ENCODE data around the gene B4GALT2.

DNA sequence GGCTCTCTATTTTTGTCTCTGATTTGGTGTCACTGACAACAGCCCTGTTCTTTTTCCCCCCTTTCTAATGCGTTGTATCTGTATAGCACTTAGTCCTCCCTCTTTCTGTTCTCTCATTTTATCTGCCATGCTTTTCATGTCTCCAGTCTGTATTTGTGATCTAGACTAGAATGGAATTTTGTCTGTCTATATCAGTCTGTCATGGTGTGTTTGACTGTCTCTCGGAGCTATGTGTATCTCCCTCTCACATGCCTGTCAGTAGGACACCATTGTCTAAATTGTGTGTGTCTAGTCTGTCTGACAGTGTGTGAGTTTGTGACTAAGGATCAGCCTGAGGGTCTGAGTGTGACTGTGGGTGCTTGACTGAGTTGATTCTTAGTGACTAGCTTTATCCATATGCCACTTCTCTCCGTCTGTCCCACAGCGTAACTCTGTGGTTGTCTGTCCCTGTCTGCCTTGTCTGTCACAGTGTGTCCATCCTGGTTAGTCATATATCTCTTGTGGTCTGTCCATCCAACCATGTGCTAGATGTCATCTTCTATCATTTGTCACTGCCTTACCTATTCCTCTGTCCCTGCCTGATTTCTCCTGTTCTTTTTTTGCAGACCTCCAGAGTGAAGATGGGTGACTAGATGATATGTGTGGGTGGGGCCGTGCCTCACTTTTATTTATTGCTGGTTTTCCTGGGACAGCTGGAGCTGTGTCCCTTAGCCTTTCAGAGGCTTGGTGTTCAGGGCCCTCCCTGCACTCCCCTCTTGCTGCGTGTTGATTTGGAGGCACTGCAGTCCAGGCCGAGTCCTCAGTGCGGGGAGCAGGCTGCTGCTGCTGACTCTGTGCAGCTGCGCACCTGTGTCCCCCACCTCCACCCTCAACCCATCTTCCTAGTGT is 1.4 kb upstream of the B4GALT2 start:
- no peak for TF ChIP-seq EZH2 (IDR thresholded peaks at IDR 0.05; ENCODE audit: low read depth)
- TF ChIP-seq CTCF (conservative IDR thresholded peaks at IDR 0.05): no peak
